GM12878 (cell line): ENCODE results near the gene SNRPA1. TPM values are rescaled to one million over a fixed set of nuclear protein-coding genes. Genes with fewer than 3 reads are reported as not detected.
A peak's percentile ranks its signal among the peaks of the same experiment; 100 is the strongest.

Experiments used
- ATAC-seq: fragments of 200-7000 bp; cut with Tn5 transposase; 3 replicates; pipeline ENCODE4 v1.9.1; 2020; ENCODE audit warnings: mild to moderate bottlenecking, moderate library complexity
- BruUV-seq: library from RNA; stranded (reverse); fragments of 400-500 nt; replicated peaks from 2 replicates; lab custom pipeline; 2021; lab: Mats Ljungman, UMichigan
- CTCF ChIA-PET: fragments of 300-600 bp; sonication (Branson Sonifier 250); formaldehyde crosslinking; extraction: SDS; loops from one replicate; lab custom pipeline; 2021; ENCODE audit warnings: inconsistent platforms; lab: Yijun Ruan, JAX
- POLR2A ChIA-PET: fragments of 350-600 bp; formaldehyde crosslinking; extraction: SDS; loops from one replicate; lab custom pipeline; 2021; ENCODE audit warnings: inconsistent platforms; lab: Charles Lee
- RAD21 ChIA-PET: fragments of 300-600 bp; sonication (Branson Sonifier 250); formaldehyde crosslinking; loops from one replicate; lab custom pipeline; 2023; ENCODE audit warnings: antibody characterized with exemption; ENCODE audit not compliant: unreplicated experiment; lab: Charles Lee
- SMC1A ChIA-PET: fragments of 300-600 bp; sonication (Branson Sonifier 250); formaldehyde crosslinking; loops from one replicate; lab custom pipeline; 2023; ENCODE audit not compliant: unreplicated experiment, uncharacterized antibody; lab: Charles Lee
- DNase-seq: peaks from one replicate; pipeline ENCODE4 v3.0.0-alpha.2; 2011; ENCODE audit warnings: low read depth, low spot score
- FAIRE-seq: peaks from 3 replicates; lab custom pipeline; 2011; peaks lifted over from hg19 to GRCh38; lab: Jason Lieb, UNC
- H2AFZ ChIP-seq: 2 replicates; pipeline ENCODE4 v1.6.0; 2011; ENCODE audit warnings: low read depth, low read length, control low read depth; ENCODE audit not compliant: control insufficient read depth
- H3K27ac ChIP-seq: 2 replicates; pipeline ENCODE4 v1.5.1; 2011; ENCODE audit warnings: control low read depth; ENCODE audit not compliant: control insufficient read depth, insufficient read depth
- H3K27me3 ChIP-seq, 2 experiments: replicated peaks in 1 of 2; 2 replicates each; pipeline versions ENCODE4 v1.6.0 to v1.6.1; 2011; ENCODE audit warnings: low read length in 1 of 2; ENCODE audit not compliant: control insufficient read depth in 2 of 2, insufficient read depth in 2 of 2
- H3K36me3 ChIP-seq, 2 experiments: 2 replicates each; pipeline ENCODE4 v1.5.1; 2011; ENCODE audit warnings: low read length in 1 of 2; ENCODE audit not compliant: control insufficient read depth in 2 of 2, insufficient read depth in 2 of 2
- H3K4me1 ChIP-seq: 2 replicates; pipeline ENCODE4 v1.6.1; 2011; ENCODE audit warnings: mild to moderate bottlenecking, low read length, moderate library complexity, mixed read lengths; ENCODE audit not compliant: control insufficient read depth, insufficient read depth
- H3K4me2 ChIP-seq: 2 replicates; pipeline ENCODE4 v1.6.0; 2011; ENCODE audit warnings: control low read depth; ENCODE audit not compliant: control insufficient read depth, insufficient read depth
- H3K4me3 ChIP-seq: fragments of 200-600 bp; sonication (generic); 2 replicates; pipeline ENCODE4 v1.5.1; 2016
- H3K79me2 ChIP-seq: 2 replicates; pipeline ENCODE4 v1.6.0; 2011; ENCODE audit warnings: low read length; ENCODE audit not compliant: control insufficient read depth, insufficient read depth
- H3K9ac ChIP-seq: 2 replicates; pipeline ENCODE4 v1.8.0; 2011; ENCODE audit warnings: low read length, control low read depth, mixed read lengths; ENCODE audit not compliant: control insufficient read depth, insufficient read depth
- H3K9me3 ChIP-seq: replicated peaks from 3 replicates; pipeline ENCODE4 v1.5.1; 2011; ENCODE audit warnings: mild to moderate bottlenecking, low read length; ENCODE audit not compliant: control insufficient read depth, insufficient read depth
- H4K20me1 ChIP-seq: 2 replicates; pipeline ENCODE4 v1.6.0; 2011; ENCODE audit not compliant: control insufficient read depth, insufficient read depth
- FOXM1 ChIP-seq: IDR thresholded peaks from 2 replicates; pipeline ENCODE4 v1.6.1; 2012; ENCODE audit warnings: low read depth, mild to moderate bottlenecking, inconsistent platforms, low read length, moderate library complexity
- IRF3 ChIP-seq: fragments of 450-650 bp; IDR thresholded peaks from 2 replicates; pipeline ENCODE4 v1.6.1; 2014; ENCODE audit warnings: mild to moderate bottlenecking
- MLLT1 ChIP-seq: fragments of 450-650 bp; IDR thresholded peaks from 2 replicates; pipeline ENCODE4 v1.6.1; 2016; ENCODE audit warnings: mild to moderate bottlenecking
- WGBS: methylation state at CpG from one replicate; pipeline ENCODE4 v1.1.6; 2016; ENCODE audit warnings: low lambda C conversion rate; ENCODE audit not compliant: insufficient replicate concordance, insufficient coverage; ENCODE audit errors: missing lambda C conversion rate; 5-methylcytosine and 5-hydroxymethylcytosine counted together
- in situ Hi-C: fragments of 300-500 bp; cut with MboI; formaldehyde crosslinking; loops from 9 replicates; pipeline ENCODE4 v1.14.3; 2018; ENCODE audit warnings: mixed read lengths
- intact Hi-C: fragments of 100-400 bp; cut with micrococcal nuclease; formaldehyde crosslinking; loops from one replicate; pipeline ENCODE4 v1.14.2; 2022; ENCODE audit not compliant: unreplicated experiment
- polyA plus RNA-seq, 11 experiments: library from polyadenylated mRNA; depleted of rRNA in 4 of 11; unstranded in 6 of 11; stranded (reverse) in 5 of 11; fragments of >200 nt; fragmentation: Nextera tagmentation in 4 of 11; fragmentation: Illumina TruSeq in 1 of 11; extraction: Ambion mirVana in 4 of 11; extraction: Trizol in 1 of 11; gene quantifications; 1 replicate in 1 of 11; 2 replicates in 10 of 11; pipeline versions ENCODE4 v1.2.1 to v1.2.3, GENCODE V29; 2011 to 2016; ENCODE audit warnings: inconsistent platforms in 2 of 11, missing spikeins in 2 of 11, low read depth in 1 of 11
- total RNA-seq, 4 experiments: library from RNA; depleted of rRNA in 3 of 4; stranded (reverse); fragments of >200 nt in 3 of 4; fragmentation: Illumina TruSeq in 1 of 4; extraction: Trizol in 1 of 4; gene quantifications; 2 replicates each; pipeline versions ENCODE4 v1.2.1 to v1.2.3, GENCODE V29; 2013 to 2021

The SNRPA1 gene
- total and polyA plus RNA-seq, 10 of the 15 experiments (the other 5 are each of a cell fraction or from before 2014, with no cell fraction given), result 59.9 to 267 (median 161) TPM

DNA sequence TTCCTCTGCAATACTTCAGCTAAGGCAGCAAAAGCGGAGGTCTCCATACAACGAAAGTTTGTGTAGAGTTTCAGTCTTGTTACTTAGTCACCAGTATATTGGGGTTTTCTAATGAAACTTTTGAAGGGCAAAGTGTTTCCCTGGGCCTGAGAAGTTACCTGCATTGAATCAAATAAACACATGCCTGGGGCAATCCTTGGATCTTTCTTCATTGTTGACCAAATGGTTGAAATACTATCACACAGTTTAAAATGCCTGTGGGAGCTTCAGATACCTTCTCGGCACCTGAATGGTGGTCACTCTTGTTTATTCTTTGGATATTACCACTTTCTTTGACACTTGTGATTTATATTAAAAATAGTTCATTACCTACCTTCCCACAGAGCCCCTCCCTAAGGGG lies 42.2 kb downstream of the SNRPA1 start:
- H4K20me1 ChIP-seq, result no peaks in the 10 kb centered on the region
- H3K27ac ChIP-seq, result peak overlapping the region; percentile 6; the same call in 1 of the 2 replicates
- ATAC-seq (peak; percentile 12; the same call in 2 of the 3 replicates), FAIRE-seq (no peak), DNase-seq (no peak)
- peaks cover 30% of the 10 kb centered on the region for H3K79me2 ChIP-seq
- H3K36me3 ChIP-seq, result no peaks in the 10 kb centered on the region
- RAD21 ChIA-PET, result interaction anchor here (0.7 to 2.4 kb wide), 15 partner anchors 9 to 244 kb away, joined by 3 to 19 read pairs (median 6); no protein-coding TSS in a partner anchor
- no peaks in the 10 kb centered on the region for H3K9me3 ChIP-seq
- H3K4me1 ChIP-seq, result no peaks in the 10 kb centered on the region; the same call in 1 of the 2 replicates
- H3K4me3 ChIP-seq, result peak overlapping the region; percentile 89
- H3K4me2 ChIP-seq, result peak overlapping the region; percentile 95
- POLR2A ChIA-PET, result interaction anchor here (0.8 to 1.7 kb wide), 6 partner anchors 10 to 628 kb away, joined by 3 to 10 read pairs (median 4); no protein-coding TSS in a partner anchor
- 33% methylated on average over 3 of the region's 3 CpGs for WGBS
- SMC1A ChIA-PET, result interaction anchor here (0.8 to 2.2 kb wide), 8 partner anchors 10 to 163 kb away, joined by 3 to 10 read pairs (median 4); no protein-coding TSS in a partner anchor
- intact Hi-C loops (no loop called here), in situ Hi-C loops (no loop called here)
- CTCF ChIA-PET, result interaction anchor here (0.6 to 6.5 kb wide), 12 partner anchors 9 to 898 kb away, joined by 3 to 47 read pairs (median 4); no protein-coding TSS in a partner anchor
- H3K9ac ChIP-seq, result peak overlapping the region; percentile 69
- peak overlapping the region; percentile 85 for H2AFZ ChIP-seq
- H3K27me3 ChIP-seq, result no peaks in the 10 kb centered on the region
- BruUV-seq, result no TSS peak
- TF ChIP-seq MLLT1 (peak; percentile 6; the same call in 1 of the 2 replicates), IRF3 (no peak), FOXM1 (peak; percentile 19; the same call in 1 of the 2 replicates)
